IPS-20b (cell line): ENCODE data around the gene NDC1.
"Not testable (repeated sequence)": the region's sequence is repeated elsewhere in the genome, so short reads cannot be mapped to it uniquely, and the experiment has no call there.

ENCODE experiments used
- H3K27ac ChIP-seq: one replicate; pipeline ENCODE4 v1.5.1; 2013; ENCODE audit warnings: low read length
- H3K27me3 ChIP-seq: 2 replicates; pipeline ENCODE4 v1.6.1; 2013; ENCODE audit warnings: mild to moderate bottlenecking, low read length, inconsistent platforms; ENCODE audit not compliant: insufficient read depth
- H3K36me3 ChIP-seq: 2 replicates; pipeline ENCODE4 v1.6.1; 2013; ENCODE audit warnings: low read depth, mild to moderate bottlenecking, inconsistent platforms, low read length, moderate library complexity; ENCODE audit not compliant: insufficient read depth
- H3K4me1 ChIP-seq: 2 replicates; pipeline ENCODE4 v1.6.1; 2013; ENCODE audit warnings: mild to moderate bottlenecking, control low read depth, inconsistent platforms, low read length, moderate library complexity; ENCODE audit not compliant: insufficient read depth
- H3K4me3 ChIP-seq: 2 replicates; pipeline ENCODE4 v1.5.1; 2013; ENCODE audit warnings: mild to moderate bottlenecking, low read length, inconsistent platforms
- H3K9ac ChIP-seq: 2 replicates; pipeline ENCODE4 v1.6.1; 2013; ENCODE audit warnings: low read depth, mild to moderate bottlenecking, inconsistent platforms, low read length, moderate library complexity
- H3K9me3 ChIP-seq: 2 replicates; pipeline ENCODE4 v1.6.1; 2013; ENCODE audit warnings: mild to moderate bottlenecking, low read depth, low read length, inconsistent platforms; ENCODE audit not compliant: insufficient read depth

The NDC1 gene

DNA sequence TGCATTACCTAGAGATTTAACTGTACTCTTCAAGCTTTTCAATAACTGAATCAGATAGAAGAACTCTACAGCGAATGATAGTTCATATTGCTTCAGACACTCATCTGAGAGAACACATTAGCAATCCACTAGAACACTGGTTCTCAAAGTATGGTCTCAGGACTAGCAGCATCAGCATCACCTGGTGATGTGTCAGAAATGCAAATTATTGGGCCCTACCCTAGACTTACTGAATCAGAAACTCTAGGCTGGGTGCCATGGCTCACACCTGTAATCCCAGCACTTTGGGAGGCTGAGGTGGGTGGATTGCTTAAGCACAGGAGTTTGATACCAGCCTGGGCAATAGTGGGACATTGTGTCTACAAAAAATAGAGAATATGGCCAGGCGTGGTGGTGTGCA lies 74.2 kb downstream of the NDC1 start:
- Histone ChIP-seq H3K27ac (no peak overlapping the region), H3K36me3 (peaks cover 37% of the 10 kb centered on the region), H3K9ac (no peak overlapping the region), H3K4me1 (no peaks in the 10 kb centered on the region), H3K9me3 (no peaks in the 10 kb centered on the region), H3K27me3 (no peaks in the 10 kb centered on the region), H3K4me3 (no peak overlapping the region)

DNA sequence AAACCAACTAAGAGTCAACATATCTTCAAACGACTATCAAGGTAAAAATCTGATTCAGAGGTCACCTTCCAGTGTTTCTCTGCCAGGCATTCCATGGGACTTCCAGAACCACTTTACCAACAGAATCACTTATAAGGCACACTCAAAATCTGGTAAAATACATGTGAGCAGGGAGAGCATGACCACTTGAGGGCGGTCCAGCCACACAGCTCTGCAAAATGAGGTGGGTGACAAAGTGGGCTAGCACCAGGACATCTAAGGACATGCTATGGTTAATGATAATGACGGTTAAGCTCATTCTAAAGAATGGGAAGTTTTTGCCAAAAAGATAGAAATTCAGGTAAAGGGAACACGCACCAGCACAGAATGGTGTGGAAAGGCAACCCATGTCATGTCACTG lies 74.6 kb downstream of the NDC1 start:
- no peaks in the 10 kb centered on the region for H3K9me3 ChIP-seq
- H3K27ac ChIP-seq = no peak overlapping the region
- H3K4me1 ChIP-seq = no peaks in the 10 kb centered on the region
- peaks cover 32% of the 10 kb centered on the region for H3K36me3 ChIP-seq
- no peak overlapping the region for H3K9ac ChIP-seq
- no peaks in the 10 kb centered on the region for H3K27me3 ChIP-seq
- no peak overlapping the region for H3K4me3 ChIP-seq

DNA sequence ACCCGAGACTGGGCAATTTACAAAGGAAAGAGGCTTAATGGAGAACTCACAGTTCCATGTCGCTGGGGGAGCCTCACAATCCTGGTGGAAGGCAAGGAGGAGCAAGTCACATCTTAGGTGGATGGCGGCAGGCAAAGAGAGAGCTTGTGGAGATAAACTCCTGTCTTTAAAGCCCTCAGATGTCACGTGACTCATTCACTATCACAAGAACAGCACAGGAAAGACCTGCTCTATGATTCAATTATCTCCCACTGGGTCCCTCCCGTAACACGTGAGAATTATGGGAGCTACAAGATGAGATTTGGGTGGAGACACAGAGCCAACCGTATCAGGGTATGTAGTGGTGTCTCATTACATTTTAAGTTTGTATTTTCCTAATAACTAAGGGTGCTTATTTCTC lies 77.6 kb downstream of the NDC1 start:
- not testable (repeated sequence) for H3K9me3 ChIP-seq

DNA sequence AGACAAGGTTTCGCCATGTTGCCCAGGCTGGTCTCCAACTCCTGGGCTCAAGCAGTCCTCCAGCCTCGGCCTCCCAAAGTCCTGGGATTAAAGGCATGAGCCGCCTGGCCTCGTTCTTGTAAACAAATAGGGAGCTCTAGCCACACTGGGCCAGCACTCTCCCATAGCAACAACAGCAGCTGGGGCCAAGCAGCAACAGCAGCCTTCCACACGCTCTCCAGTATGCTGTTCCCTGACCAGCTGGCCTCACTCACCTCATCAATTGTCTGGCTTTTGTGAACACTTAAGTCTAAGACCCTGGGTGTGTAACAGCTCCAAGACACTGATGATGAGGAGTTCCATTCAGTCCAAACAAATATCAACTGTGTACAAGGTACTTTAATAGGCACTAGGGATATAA lies 82.2 kb downstream of the NDC1 start:
- H3K27ac ChIP-seq = no peak overlapping the region
- H3K27me3 ChIP-seq = no peaks in the 10 kb centered on the region
- H3K9me3 ChIP-seq = no peaks in the 10 kb centered on the region
- H3K4me3 ChIP-seq = no peak overlapping the region
- no peaks in the 10 kb centered on the region for H3K36me3 ChIP-seq
- H3K9ac ChIP-seq = no peak overlapping the region
- H3K4me1 ChIP-seq = no peaks in the 10 kb centered on the region

More for the DNA sequence above, 77.6 kb downstream of the NDC1 start:
- not testable (repeated sequence) for H3K27me3 ChIP-seq, H3K36me3 ChIP-seq, H3K27ac ChIP-seq, H3K9ac ChIP-seq, H3K4me3 ChIP-seq, H3K4me1 ChIP-seq

DNA sequence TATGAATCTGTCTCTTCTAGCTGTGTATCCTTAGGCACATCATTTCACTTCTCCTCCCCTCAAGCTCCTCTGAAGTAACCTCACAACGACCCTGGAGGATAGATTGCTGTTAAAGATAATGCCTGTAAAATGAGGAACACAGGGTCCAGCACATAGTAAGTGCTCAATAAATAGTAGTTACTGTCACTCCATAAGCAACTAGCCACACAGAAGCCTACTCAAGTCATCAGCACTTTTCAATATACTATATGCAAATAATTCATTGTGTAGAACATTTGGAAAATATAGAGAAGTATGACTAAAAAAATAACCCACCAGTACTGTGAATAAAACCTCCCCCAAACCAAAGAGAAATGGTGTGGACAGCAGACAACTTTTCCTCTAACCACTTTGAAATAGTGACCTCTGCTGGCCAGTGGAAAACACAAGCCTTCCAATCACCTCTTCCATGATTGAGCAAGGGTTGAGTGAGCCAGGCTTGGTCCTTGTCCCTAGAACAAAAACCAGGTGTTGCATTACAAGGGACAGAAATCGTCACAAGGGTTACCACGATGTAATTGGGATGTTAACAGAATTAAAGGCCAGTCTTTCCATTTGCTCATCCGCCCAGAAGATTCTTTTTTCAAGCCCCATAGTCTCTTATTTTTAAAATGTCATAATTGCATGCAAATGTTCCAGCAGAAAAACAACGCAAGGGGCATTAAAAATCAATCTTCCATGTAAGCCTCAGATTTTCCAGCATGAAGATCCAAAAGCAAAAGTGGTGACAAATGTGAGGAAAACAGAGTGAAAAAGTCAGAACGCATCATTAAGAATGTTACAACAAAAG lies 83.4 kb downstream of the NDC1 start:
- H3K4me1 ChIP-seq = no peaks in the 10 kb centered on the region
- H3K9ac ChIP-seq = no peak overlapping the region
- H3K9me3 ChIP-seq = no peaks in the 10 kb centered on the region
- no peaks in the 10 kb centered on the region for H3K27me3 ChIP-seq
- H3K36me3 ChIP-seq = no peaks in the 10 kb centered on the region
- no peak overlapping the region for H3K4me3 ChIP-seq
- no peak overlapping the region for H3K27ac ChIP-seq

DNA sequence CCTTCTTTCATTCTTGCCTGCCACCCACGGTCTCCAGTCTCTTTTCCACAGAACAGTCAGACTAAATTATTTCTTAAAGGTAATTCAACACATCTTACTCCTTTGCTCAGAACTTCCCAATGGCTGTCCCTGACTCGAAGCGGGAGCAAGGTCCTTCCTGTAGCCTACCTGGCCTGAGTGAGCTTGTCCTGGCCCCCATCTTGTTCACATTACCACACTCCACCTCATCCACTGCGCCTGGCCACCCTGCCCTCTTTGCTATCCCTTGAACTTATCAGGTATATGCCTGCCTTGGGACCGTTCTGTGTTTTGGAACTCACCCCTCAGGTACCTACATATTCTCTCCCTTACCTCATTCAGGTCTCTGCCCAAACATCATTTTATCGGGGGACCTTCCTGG lies 85.8 kb downstream of the NDC1 start:
- H3K27ac ChIP-seq = no peak overlapping the region
- no peaks in the 10 kb centered on the region for H3K36me3 ChIP-seq
- no peak overlapping the region for H3K4me3 ChIP-seq
- 0 out of 2 replicates have a peak, but pooled peaks cover 3% of the 10 kb centered on the region for H3K27me3 ChIP-seq
- no peaks in the 10 kb centered on the region for H3K4me1 ChIP-seq
- H3K9me3 ChIP-seq = no peaks in the 10 kb centered on the region
- H3K9ac ChIP-seq = no peak overlapping the region

DNA sequence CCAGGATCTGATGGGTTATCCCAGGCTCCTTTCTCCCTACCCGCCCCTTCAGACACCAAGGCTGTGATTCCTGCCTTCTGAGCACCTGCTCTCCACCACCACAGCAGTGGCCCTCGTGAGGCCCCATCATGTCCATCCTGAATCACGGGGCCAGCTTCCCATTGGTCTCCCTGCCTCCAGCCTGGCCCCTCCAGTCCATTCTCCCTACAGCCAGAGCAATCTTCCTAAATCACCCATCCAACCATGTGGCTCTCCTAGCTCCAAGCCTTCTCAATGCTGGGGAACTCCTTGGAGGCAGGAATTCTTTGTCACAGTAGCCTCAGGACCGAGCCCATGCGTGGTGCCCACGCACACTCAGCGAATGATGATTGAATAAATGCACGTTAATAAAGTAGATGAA lies 90.3 kb downstream of the NDC1 start:
- Histone ChIP-seq H3K9ac (no peak overlapping the region), H3K27ac (no peak overlapping the region), H3K9me3 (no peaks in the 10 kb centered on the region), H3K4me1 (no peaks in the 10 kb centered on the region), H3K36me3 (no peaks in the 10 kb centered on the region), H3K27me3 (peaks cover 8% of the 10 kb centered on the region; the same call in 1 of the 2 replicates), H3K4me3 (no peak overlapping the region)

DNA sequence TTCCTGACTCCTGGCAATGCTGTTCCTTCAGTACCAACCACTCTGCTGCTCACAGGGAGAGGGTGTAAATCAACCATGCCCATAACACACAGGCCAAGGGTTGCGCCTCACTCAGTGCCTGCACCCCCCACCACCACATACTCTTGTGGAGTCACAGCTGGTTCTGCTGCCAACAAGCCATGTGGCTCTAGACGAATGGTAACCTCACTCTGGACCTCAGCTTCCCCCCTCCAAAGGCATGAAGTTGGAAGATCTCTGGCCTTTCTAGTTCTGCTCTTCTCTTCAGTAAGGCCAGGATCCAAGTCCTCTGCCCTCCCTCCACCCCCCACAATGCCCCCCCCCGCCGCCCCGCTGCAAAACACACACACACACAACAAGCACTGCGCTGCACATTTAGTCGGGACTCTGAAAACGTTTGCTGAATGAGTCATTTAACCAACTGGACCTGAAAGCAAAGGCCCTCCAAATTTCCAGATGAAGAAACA lies 97.4 kb downstream of the NDC1 start:
- no peak overlapping the region for H3K4me3 ChIP-seq
- H3K9me3 ChIP-seq = no peaks in the 10 kb centered on the region
- H3K36me3 ChIP-seq = no peaks in the 10 kb centered on the region
- H3K9ac ChIP-seq = no peak overlapping the region
- peaks cover 72% of the 10 kb centered on the region for H3K27me3 ChIP-seq
- no peak overlapping the region for H3K27ac ChIP-seq
- no peaks in the 10 kb centered on the region for H3K4me1 ChIP-seq

DNA sequence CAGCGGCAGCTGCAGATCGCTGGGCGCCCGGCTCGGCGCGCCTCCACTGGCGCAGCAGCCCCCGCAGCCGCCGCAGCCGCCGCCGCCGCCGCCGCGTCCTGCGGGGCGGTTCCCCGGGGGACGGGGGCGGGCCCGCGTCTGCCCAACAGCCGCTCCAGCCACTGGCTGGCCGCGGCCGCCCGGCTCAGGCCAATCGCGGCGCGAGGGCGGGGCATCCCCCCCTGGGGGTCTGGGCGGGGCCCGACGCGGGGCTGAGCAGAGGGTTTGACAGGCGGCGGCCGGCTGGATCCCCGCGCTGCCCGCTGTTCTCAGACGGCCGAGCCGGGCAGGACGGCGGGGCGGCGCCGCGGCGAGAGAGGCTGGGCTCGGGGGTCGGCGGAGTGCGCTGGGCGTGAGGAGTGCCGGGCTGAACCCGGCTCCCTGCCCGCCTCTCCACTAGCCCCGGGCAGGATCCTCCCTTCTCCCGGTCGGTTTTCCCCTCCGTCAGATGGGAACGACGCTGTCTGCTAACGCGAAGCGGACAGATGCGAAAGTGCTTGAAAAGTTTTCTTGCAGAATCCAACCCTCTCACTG lies 98.9 kb downstream of the NDC1 start, which contains the start of gene GLIS1:
Gene GLIS1 (minus strand): TSS at position 56 of the 573 bp plus-strand sequence. CDS start 1,100 bp downstream, outside the sequence.
- H3K9me3 ChIP-seq = no peaks in the 10 kb centered on the region
- peaks cover 4% of the 10 kb centered on the region; the same call in 1 of the 2 replicates for H3K4me1 ChIP-seq
- H3K27ac ChIP-seq = no peak within 1 kb of the TSS
- no peaks in the 10 kb centered on the region for H3K36me3 ChIP-seq
- H3K9ac ChIP-seq = no peak within 1 kb of the TSS
- H3K4me3 ChIP-seq = peak within 1 kb of the TSS; percentile 64
- H3K27me3 ChIP-seq = peaks cover 87% of the 10 kb centered on the region

DNA sequence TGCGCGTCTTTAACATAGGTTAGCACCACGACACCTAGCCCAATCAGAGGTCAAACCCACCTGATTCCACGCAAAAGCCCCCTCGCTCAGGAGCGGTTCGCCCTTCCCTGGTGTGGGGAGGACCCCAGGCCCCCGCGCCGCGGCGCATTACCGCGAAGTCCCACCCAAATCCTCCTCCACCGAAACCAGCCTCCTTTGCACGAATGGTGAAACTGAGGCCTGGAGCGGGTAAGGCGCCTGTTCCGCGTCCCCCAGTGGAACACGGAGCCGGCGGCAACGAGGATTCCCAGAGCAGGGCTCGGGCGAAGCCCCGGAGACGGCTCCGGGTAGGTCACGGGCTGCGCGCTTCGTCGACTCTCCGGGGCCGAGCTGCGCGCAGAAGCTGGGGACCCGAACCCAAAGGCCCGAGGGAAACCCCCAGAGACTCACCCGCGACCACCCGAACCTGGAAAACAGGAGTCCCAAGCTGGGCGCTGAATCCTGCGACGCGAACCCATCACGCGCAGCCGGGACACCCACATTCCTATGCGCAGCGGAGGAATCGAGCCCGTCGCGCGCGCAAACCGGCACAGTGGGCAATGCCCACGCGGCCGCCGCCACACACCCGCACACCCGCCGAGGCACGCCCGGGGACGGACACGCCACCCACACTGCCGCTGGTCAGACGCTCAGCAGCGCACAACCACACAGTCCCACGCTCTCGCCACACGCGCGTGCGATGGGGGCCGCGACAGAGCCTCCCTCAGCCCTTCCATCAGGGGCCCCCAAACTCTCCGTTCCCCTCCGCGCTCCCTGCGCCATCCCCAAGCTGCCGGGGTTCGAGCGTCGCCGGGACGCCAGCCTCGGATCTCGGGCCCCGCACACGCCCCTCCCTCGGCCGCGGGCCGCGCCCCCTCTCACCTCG lies 99.6 kb downstream of the NDC1 start:
- Histone ChIP-seq H3K4me3 (peak overlapping the region; percentile 56; the same call in 1 of the 2 replicates), H3K27ac (no peak overlapping the region), H3K27me3 (peaks cover 94% of the 10 kb centered on the region), H3K9ac (no peak overlapping the region), H3K36me3 (no peaks in the 10 kb centered on the region), H3K4me1 (peaks cover 4% of the 10 kb centered on the region; the same call in 1 of the 2 replicates), H3K9me3 (no peaks in the 10 kb centered on the region)

DNA sequence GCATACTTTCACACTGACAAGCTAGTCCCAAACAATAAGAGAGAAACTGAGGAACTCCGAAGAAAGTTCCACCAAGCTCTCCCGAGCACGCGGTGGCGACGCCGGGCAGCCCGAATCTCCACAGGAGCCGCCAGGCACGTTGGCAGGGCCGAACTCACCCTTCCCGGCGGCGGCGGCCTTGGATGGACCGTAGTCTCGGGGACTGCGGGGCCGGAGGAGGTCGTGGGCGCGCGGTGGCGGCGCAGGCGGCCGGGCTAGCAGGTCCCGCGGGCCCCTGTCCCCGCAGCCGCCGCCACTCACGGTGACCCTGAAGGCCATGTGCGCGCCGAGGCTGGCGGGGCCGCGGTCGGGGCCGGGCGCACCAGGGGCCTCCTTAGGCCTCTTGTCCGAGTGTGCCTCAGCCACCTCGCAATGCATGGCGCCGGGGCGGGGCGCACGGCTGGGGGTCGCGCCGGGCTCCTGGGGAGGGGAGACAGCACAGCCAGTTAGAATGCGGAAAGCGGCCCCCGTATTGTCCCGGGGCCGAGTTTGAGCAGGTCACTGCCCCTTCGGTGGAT lies 100.4 kb downstream of the NDC1 start:
- Histone ChIP-seq H3K4me1 (peaks cover 4% of the 10 kb centered on the region; the same call in 1 of the 2 replicates), H3K4me3 (peak overlapping the region; percentile 56; the same call in 1 of the 2 replicates), H3K27ac (no peak overlapping the region), H3K36me3 (no peaks in the 10 kb centered on the region), H3K9me3 (no peaks in the 10 kb centered on the region), H3K27me3 (peaks cover 90% of the 10 kb centered on the region), H3K9ac (no peak overlapping the region)
